Ovary (tissue), 9 donors: Measurements from ENCODE around the gene NLK. TPM values are rescaled to one million over a fixed set of nuclear protein-coding genes. Genes with fewer than 3 reads are reported as not detected.

Source experiments
- DNase-seq, 5 donors: peaks; one replicate each; pipeline ENCODE4 v3.0.0-alpha.2; 2019 to 2020
- H3K27ac ChIP-seq, 2 donors: fragments of 200-600 bp; one replicate each; pipeline versions ENCODE4 v1.5.1 to v1.8.0; 2019 to 2022
- H3K27me3 ChIP-seq: fragments of 200-600 bp; one replicate; pipeline ENCODE4 v1.8.0; 2022
- H3K36me3 ChIP-seq: fragments of 200-600 bp; sonication (generic); one replicate; pipeline ENCODE4 v1.5.1; 2019
- H3K4me1 ChIP-seq: one replicate; pipeline ENCODE4 v1.8.1; 2013; ENCODE audit warnings: mild to moderate bottlenecking, moderate library complexity; ENCODE audit not compliant: insufficient read depth
- H3K4me3 ChIP-seq: fragments of 200-600 bp; sonication (generic); one replicate; pipeline ENCODE4 v1.5.1; 2017
- H3K9me3 ChIP-seq, 2 donors: fragments of 200-600 bp in 1 of 2; sonication (generic) in 1 of 2; one replicate each; pipeline versions ENCODE4 v1.5.1 to v1.8.1; 2013 to 2019; ENCODE audit warnings: mild to moderate bottlenecking in 1 of 2, moderate library complexity in 1 of 2
- CTCF ChIP-seq, 3 donors: fragments of 450-650 bp in 2 of 3; fragments of 200-600 bp in 1 of 3; IDR thresholded peaks; one replicate each; pipeline versions ENCODE4 v1.5.1 to v1.8.0; 2016 to 2022; ENCODE audit warnings: antibody characterized with exemption in 3 of 3, mild to moderate bottlenecking in 1 of 3
- EP300 ChIP-seq: sonication (generic); formaldehyde crosslinking; IDR thresholded peaks from one replicate; pipeline ENCODE4 v1.6.1; 2017; ENCODE audit warnings: antibody characterized with exemption
- POLR2A ChIP-seq: fragments of 450-650 bp; IDR thresholded peaks from one replicate; pipeline ENCODE4 v1.6.1; 2017; ENCODE audit warnings: antibody characterized with exemption, mild to moderate bottlenecking, moderate library complexity
- WGBS, 3 donors: extraction: QIAGEN DNeasy Blood & Tissue Kit in 1 of 3; methylation state at CpG; one replicate each; pipeline versions ENCODE4 v1.1.5 to v1.1.7; 2013 to 2017; 5-methylcytosine and 5-hydroxymethylcytosine counted together
- intact Hi-C, 4 donors: fragments of 100-400 bp; cut with DNase I; formaldehyde crosslinking; loops; one replicate each; pipeline versions ENCODE4 v1.11.0 to v1.15.1; 2022 to 2023
- polyA plus RNA-seq, 2 donors: library from polyadenylated mRNA; stranded (reverse); fragments of 200-250 nt in 1 of 2; fragments of 350-450 nt in 1 of 2; fragmentation: Illumina TruSeq in 1 of 2; extraction: RNeasy Lipid Tissue Mini Kit (QIAGEN cat#74804) in 1 of 2; gene quantifications; one replicate each; pipeline ENCODE4 v1.2.3, GENCODE V29; 2013 to 2014
- total RNA-seq, 7 donors: library from RNA; depleted of rRNA in 2 of 7; stranded (reverse); fragments of >200 nt in 2 of 7; fragmentation: NEBNext Ultra II Directional in 3 of 7; extraction: Animal tissue kit (Norgen Biotek cat#: 25700) in 3 of 7; gene quantifications; one replicate each; pipeline versions ENCODE4 v1.1.0 to v1.2.4, GENCODE V29; 2016 to 2023
- donor health status: DM: no; HTN: no; CAD: no; lungs with moderate emphysema.
- donor health status: DM: no; HTN: no; CAD: no.
- donor health status: Bipolar disorder and iron deficiency.
- donor health status: DM: yes; HTN: yes; CAD: no.
- donor health status: DM: no; HTN: no; CAD: no.
- donor health status: DM: yes; HTN: yes; CAD: no.

The NLK gene
- total and polyA plus RNA-seq, 9 donors, result 7.3 to 15.6 (median 12.3) TPM

- intact Hi-C loops, result no loop called here
- TF ChIP-seq EP300 (no peak), POLR2A (no peak), CTCF (IDR thresholded peaks at IDR 0.05) (no peak)
- H3K27me3 ChIP-seq, result no peaks in the 10 kb centered on the region
- 63 to 79% (median 76%) methylated on average over 1 of the region's 1 CpG for WGBS, 3 donors
- no peak overlapping the region for H3K4me3 ChIP-seq
- DNase-seq, result no peak
- no peaks in the 10 kb centered on the region for H3K4me1 ChIP-seq
- H3K9me3 ChIP-seq, result no peaks in the 10 kb centered on the region
- no peaks in the 10 kb centered on the region for H3K36me3 ChIP-seq
- no peak overlapping the region for H3K27ac ChIP-seq
Observed at GRCh38 chr17:28139822-28140221, 97.3 kb downstream of the NLK start.

- Histone ChIP-seq H3K27ac (no peak overlapping the region), H3K36me3 (no peaks in the 10 kb centered on the region), H3K9me3 (no peaks in the 10 kb centered on the region), H3K27me3 (no peaks in the 10 kb centered on the region), H3K4me1 (no peaks in the 10 kb centered on the region), H3K4me3 (no peak overlapping the region)
- intact Hi-C loops, result no loop called here
- 80 to 88% (median 85%) methylated on average over 3 of the region's 3 CpGs for WGBS, 3 donors
- no peak for TF ChIP-seq CTCF (IDR thresholded peaks at IDR 0.05)
- TF ChIP-seq POLR2A, result no peak
- no peak for TF ChIP-seq EP300
- no peak for DNase-seq
Observed at GRCh38 chr17:28141313-28141712, 98.8 kb downstream of the NLK start.

- TF ChIP-seq EP300 (no peak), CTCF (IDR thresholded peaks at IDR 0.05) (no peak), POLR2A (no peak)
- 88 to 97% (median 95%) methylated on average over 1 of the region's 1 CpG for WGBS, 3 donors
- no peak for DNase-seq
Observed at GRCh38 chr17:28141773-28142172, 99.3 kb downstream of the NLK start.

GRCh38 chr17:28142305-28142704, 99.8 kb downstream of the NLK start:
- Histone ChIP-seq H3K27ac (no peak overlapping the region), H3K27me3 (no peaks in the 10 kb centered on the region), H3K9me3 (no peaks in the 10 kb centered on the region), H3K4me1 (no peaks in the 10 kb centered on the region), H3K36me3 (no peaks in the 10 kb centered on the region), H3K4me3 (no peak overlapping the region)
- TF ChIP-seq POLR2A (no peak), EP300 (no peak), CTCF (IDR thresholded peaks at IDR 0.05) (no peak)
- DNase-seq, result no peak
- intact Hi-C loops, result no loop called here
- 72 to 76% (median 75%) methylated on average over 5 of the region's 5 CpGs for WGBS, 3 donors

More at GRCh38 chr17:28141773-28142172, 99.3 kb downstream of the NLK start:
- no peak overlapping the region for H3K4me3 ChIP-seq
- no peaks in the 10 kb centered on the region for H3K4me1 ChIP-seq
- intact Hi-C loops, result no loop called here
- H3K36me3 ChIP-seq, result no peaks in the 10 kb centered on the region
- no peaks in the 10 kb centered on the region for H3K27me3 ChIP-seq
- H3K9me3 ChIP-seq, result no peaks in the 10 kb centered on the region
- H3K27ac ChIP-seq, result no peak overlapping the region

- 93 to 96% (median 95%) methylated on average over 3 of the region's 3 CpGs for WGBS, 3 donors
- Histone ChIP-seq H3K27ac (no peak overlapping the region), H3K36me3 (no peaks in the 10 kb centered on the region), H3K27me3 (no peaks in the 10 kb centered on the region), H3K4me3 (no peak overlapping the region), H3K9me3 (no peaks in the 10 kb centered on the region), H3K4me1 (no peaks in the 10 kb centered on the region)
- intact Hi-C loops, result no loop called here
- no peak for TF ChIP-seq CTCF (IDR thresholded peaks at IDR 0.05)
- TF ChIP-seq POLR2A, result no peak
- TF ChIP-seq EP300, result no peak
- no peak for DNase-seq
Observed at GRCh38 chr17:28144019-28144418, 101.5 kb downstream of the NLK start.
